HepG2 (cell line): ENCODE results near the gene ADAM19. TPM values are rescaled to one million over a fixed set of nuclear protein-coding genes. Genes with fewer than 3 reads are reported as not detected.

ENCODE experiments used
- FOXP1 ChIP-seq, 2 experiments: fragments of 450-650 bp in 1 of 2; IDR thresholded peaks; 2 replicates each; pipeline ENCODE4 v1.6.1; 2017 to 2018; ENCODE audit warnings: antibody characterized with exemption in 1 of 2
- HOXA3 ChIP-seq: sonication (generic); formaldehyde crosslinking; IDR thresholded peaks from 2 replicates; pipeline ENCODE4 v1.5.0; 2020; ENCODE audit warnings: missing genetic modification reagents
- KLF9 ChIP-seq: IDR thresholded peaks from 2 replicates; pipeline ENCODE4 v1.6.1; 2016; ENCODE audit warnings: low read depth
- ZNF10 ChIP-seq: sonication (generic); formaldehyde crosslinking; IDR thresholded peaks from 2 replicates; pipeline ENCODE4 v1.4.0; 2020; ENCODE audit warnings: mild to moderate bottlenecking, low read depth, missing genetic modification reagents, borderline replicate concordance
- ZNF326 ChIP-seq: sonication (generic); formaldehyde crosslinking; IDR thresholded peaks from 2 replicates; pipeline ENCODE4 v1.4.0; 2020; ENCODE audit warnings: missing genetic modification reagents, borderline replicate concordance
- ZNF451 ChIP-seq: sonication (generic); formaldehyde crosslinking; IDR thresholded peaks from 2 replicates; pipeline ENCODE4 v1.5.0; 2020; ENCODE audit warnings: mild to moderate bottlenecking, missing genetic modification reagents
- ZNF644 ChIP-seq: IDR thresholded peaks from 2 replicates; pipeline ENCODE4 v1.6.1; 2016; ENCODE audit warnings: low read depth
- ZXDC ChIP-seq: sonication (generic); formaldehyde crosslinking; IDR thresholded peaks from 2 replicates; pipeline ENCODE4 v1.5.0; 2020; ENCODE audit warnings: mild to moderate bottlenecking, missing genetic modification reagents
- polyA plus RNA-seq, 8 experiments: library from polyadenylated mRNA; depleted of rRNA in 3 of 8; stranded (reverse) in 7 of 8; unstranded in 1 of 8; fragments of >200 nt; fragmentation: Illumina TruSeq in 4 of 8; extraction: Trizol in 4 of 8; gene quantifications; 2 replicates each; pipeline versions ENCODE4 v1.2.1 to v1.2.3, GENCODE V29; 2011 to 2016; ENCODE audit warnings: low read depth in 4 of 8, missing spikeins in 1 of 8, mixed read lengths in 1 of 8; ENCODE audit not compliant: insufficient read depth in 1 of 8
- total RNA-seq, 5 experiments: library from RNA; depleted of rRNA; stranded (reverse); fragments of >200 nt; fragmentation: Illumina TruSeq; extraction: Trizol; gene quantifications; 2 replicates each; pipeline ENCODE4 v1.2.3, GENCODE V29; 2016; ENCODE audit warnings: low read depth in 1 of 5
- TF ChIP-seq, protein P1 (sequence below): sonication (generic); formaldehyde crosslinking; IDR thresholded peaks from 2 replicates; pipeline ENCODE4 v1.5.0; 2020; ENCODE audit warnings: mild to moderate bottlenecking, missing genetic modification reagents
- TF ChIP-seq, protein P2 (sequence below), 2 experiments: IDR thresholded peaks; 2 replicates each; pipeline ENCODE4 v1.6.1; 2011 to 2012; ENCODE audit warnings: low read length in 2 of 2, borderline replicate concordance in 1 of 2, low read depth in 1 of 2, mild to moderate bottlenecking in 1 of 2, moderate library complexity in 1 of 2
- TF ChIP-seq, protein P3 (sequence below): sonication (generic); formaldehyde crosslinking; IDR thresholded peaks from 2 replicates; pipeline ENCODE4 v1.4.0; 2020; ENCODE audit warnings: mild to moderate bottlenecking, missing genetic modification reagents, borderline replicate concordance

ADAM19 gene
- total and polyA plus RNA-seq, 2 of the 13 experiments (the other 11 are each of a cell fraction or from before 2014, with no cell fraction given), result 0.38 to 0.74 TPM

GRCh38 chr5:157582731-157583620 lies 7.4 kb upstream of the ADAM19 start (continued):
- TF ChIP-seq, protein P1, sequence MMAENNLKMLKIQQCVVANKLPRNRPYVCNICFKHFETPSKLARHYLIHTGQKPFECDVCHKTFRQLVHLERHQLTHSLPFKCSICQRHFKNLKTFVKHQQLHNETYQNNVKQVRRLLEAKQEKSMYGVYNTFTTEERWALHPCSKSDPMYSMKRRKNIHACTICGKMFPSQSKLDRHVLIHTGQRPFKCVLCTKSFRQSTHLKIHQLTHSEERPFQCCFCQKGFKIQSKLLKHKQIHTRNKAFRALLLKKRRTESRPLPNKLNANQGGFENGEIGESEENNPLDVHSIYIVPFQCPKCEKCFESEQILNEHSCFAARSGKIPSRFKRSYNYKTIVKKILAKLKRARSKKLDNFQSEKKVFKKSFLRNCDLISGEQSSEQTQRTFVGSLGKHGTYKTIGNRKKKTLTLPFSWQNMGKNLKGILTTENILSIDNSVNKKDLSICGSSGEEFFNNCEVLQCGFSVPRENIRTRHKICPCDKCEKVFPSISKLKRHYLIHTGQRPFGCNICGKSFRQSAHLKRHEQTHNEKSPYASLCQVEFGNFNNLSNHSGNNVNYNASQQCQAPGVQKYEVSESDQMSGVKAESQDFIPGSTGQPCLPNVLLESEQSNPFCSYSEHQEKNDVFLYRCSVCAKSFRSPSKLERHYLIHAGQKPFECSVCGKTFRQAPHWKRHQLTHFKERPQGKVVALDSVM (CRISPR knock-in tag), result no peak
- no peak for TF ChIP-seq ZNF326 (CRISPR knock-in tag)
- no peak for TF ChIP-seq FOXP1 (IDR thresholded peaks at IDR 0.05)
- no peak for TF ChIP-seq FOXP1 (CRISPR knock-in tag; IDR thresholded peaks at IDR 0.05)
- TF ChIP-seq ZXDC, result no peak
- TF ChIP-seq ZNF644 (CRISPR knock-in tag), result no peak
- TF ChIP-seq, protein P2, sequence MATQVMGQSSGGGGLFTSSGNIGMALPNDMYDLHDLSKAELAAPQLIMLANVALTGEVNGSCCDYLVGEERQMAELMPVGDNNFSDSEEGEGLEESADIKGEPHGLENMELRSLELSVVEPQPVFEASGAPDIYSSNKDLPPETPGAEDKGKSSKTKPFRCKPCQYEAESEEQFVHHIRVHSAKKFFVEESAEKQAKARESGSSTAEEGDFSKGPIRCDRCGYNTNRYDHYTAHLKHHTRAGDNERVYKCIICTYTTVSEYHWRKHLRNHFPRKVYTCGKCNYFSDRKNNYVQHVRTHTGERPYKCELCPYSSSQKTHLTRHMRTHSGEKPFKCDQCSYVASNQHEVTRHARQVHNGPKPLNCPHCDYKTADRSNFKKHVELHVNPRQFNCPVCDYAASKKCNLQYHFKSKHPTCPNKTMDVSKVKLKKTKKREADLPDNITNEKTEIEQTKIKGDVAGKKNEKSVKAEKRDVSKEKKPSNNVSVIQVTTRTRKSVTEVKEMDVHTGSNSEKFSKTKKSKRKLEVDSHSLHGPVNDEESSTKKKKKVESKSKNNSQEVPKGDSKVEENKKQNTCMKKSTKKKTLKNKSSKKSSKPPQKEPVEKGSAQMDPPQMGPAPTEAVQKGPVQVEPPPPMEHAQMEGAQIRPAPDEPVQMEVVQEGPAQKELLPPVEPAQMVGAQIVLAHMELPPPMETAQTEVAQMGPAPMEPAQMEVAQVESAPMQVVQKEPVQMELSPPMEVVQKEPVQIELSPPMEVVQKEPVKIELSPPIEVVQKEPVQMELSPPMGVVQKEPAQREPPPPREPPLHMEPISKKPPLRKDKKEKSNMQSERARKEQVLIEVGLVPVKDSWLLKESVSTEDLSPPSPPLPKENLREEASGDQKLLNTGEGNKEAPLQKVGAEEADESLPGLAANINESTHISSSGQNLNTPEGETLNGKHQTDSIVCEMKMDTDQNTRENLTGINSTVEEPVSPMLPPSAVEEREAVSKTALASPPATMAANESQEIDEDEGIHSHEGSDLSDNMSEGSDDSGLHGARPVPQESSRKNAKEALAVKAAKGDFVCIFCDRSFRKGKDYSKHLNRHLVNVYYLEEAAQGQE (IDR thresholded peaks at IDR 0.05; ENCODE audit: borderline replicate concordance in 1 of 2, low read depth in 1 of 2, low read length in 2 of 2), result no peak
- no peak for TF ChIP-seq HOXA3
- no peak for TF ChIP-seq KLF9 (CRISPR knock-in tag)
- TF ChIP-seq ZNF10, result no peak
- TF ChIP-seq ZNF451, result no peak
- TF ChIP-seq, protein P3, sequence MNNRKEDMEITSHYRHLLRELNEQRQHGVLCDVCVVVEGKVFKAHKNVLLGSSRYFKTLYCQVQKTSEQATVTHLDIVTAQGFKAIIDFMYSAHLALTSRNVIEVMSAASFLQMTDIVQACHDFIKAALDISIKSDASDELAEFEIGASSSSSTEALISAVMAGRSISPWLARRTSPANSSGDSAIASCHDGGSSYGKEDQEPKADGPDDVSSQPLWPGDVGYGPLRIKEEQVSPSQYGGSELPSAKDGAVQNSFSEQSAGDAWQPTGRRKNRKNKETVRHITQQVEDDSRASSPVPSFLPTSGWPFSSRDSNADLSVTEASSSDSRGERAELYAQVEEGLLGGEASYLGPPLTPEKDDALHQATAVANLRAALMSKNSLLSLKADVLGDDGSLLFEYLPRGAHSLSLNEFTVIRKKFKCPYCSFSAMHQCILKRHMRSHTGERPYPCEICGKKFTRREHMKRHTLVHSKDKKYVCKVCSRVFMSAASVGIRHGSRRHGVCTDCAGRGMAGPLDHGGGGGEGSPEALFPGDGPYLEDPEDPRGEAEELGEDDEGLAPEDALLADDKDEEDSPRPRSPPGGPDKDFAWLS (CRISPR knock-in tag), result no peak
